ENCODE data around the gene TRAPPC8.

DNA sequence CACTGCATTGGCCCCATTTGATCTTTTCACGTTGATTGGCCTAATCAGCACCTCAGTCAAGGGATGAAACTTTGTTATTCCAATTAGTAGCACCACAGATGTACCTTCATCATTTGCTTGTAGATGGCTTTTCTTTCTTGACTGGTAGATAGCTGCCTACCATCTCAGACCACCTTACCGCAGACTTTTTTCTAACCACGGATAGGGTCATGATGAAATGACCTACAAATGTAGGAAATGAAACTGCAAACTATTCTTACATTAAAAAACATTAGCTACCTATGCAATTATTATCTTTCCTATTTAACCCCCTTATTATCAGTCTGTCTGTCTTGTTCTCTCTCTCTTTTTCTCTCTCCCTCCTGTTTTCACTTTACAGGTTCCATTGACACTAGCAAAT lies 159.9 kb downstream of the TRAPPC8 start:
- TF ChIP-seq, protein P1, sequence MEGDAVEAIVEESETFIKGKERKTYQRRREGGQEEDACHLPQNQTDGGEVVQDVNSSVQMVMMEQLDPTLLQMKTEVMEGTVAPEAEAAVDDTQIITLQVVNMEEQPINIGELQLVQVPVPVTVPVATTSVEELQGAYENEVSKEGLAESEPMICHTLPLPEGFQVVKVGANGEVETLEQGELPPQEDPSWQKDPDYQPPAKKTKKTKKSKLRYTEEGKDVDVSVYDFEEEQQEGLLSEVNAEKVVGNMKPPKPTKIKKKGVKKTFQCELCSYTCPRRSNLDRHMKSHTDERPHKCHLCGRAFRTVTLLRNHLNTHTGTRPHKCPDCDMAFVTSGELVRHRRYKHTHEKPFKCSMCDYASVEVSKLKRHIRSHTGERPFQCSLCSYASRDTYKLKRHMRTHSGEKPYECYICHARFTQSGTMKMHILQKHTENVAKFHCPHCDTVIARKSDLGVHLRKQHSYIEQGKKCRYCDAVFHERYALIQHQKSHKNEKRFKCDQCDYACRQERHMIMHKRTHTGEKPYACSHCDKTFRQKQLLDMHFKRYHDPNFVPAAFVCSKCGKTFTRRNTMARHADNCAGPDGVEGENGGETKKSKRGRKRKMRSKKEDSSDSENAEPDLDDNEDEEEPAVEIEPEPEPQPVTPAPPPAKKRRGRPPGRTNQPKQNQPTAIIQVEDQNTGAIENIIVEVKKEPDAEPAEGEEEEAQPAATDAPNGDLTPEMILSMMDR (IDR thresholded peaks at IDR 0.05; ENCODE audit: low read length) = no peak
- no peak for TF ChIP-seq EZH2 (IDR thresholded peaks at IDR 0.05; ENCODE audit: borderline replicate concordance, low read length)
